Activated naive CD4-positive, alpha-beta T cell treated with anti-CD3 and anti-CD28 coated beads, Interleukin-2, amount 50 U/mL, for 72 hours (primary cell): ENCODE results near the gene MYO5B. TPM values are rescaled to one million over a fixed set of nuclear protein-coding genes. Genes with fewer than 3 reads are reported as not detected.
"Not testable (repeated sequence)": the region's sequence is repeated elsewhere in the genome, so short reads cannot be mapped to it uniquely, and the experiment has no call there.

ENCODE experiments used
- ATAC-seq, 2 donors: fragments of 150-1000 bp; cut with Tn5 transposase; 2 replicates each; pipeline ENCODE4 v1.10.0; 2021; ENCODE audit warnings: mild to moderate bottlenecking in 2 of 2, moderate library complexity in 2 of 2
- DNase-seq, 2 donors: peaks; one replicate each; pipeline ENCODE4 v3.0.0; 2021 to 2022; ENCODE audit warnings: low spot score in 2 of 2
- H3K27ac Mint-ChIP-seq, 2 donors: one replicate each; pipeline ENCODE4 v1.8.0; 2022; ENCODE audit warnings: mild to moderate bottlenecking in 2 of 2, mixed read lengths in 2 of 2
- H3K36me3 Mint-ChIP-seq, 2 donors: one replicate each; pipeline ENCODE4 v1.8.0; 2022; ENCODE audit warnings: mixed read lengths in 2 of 2
- H3K9me3 Mint-ChIP-seq, 2 donors: one replicate each; pipeline ENCODE4 v1.8.0; 2022; ENCODE audit warnings: mixed read lengths in 2 of 2
- total RNA-seq, 2 donors: library from RNA; stranded (reverse); gene quantifications; one replicate each; pipeline ENCODE4 v1.2.3, GENCODE V29; 2022

The MYO5B gene
- under 1 TPM; 0.27 to 0.41 TPM for total RNA-seq

GRCh38 chr18:50194631-50195532, at the start of gene MYO5B:
Gene MYO5B, minus strand, starts transcription at chr18:50195147. Its CDS starts 354 bp downstream, at chr18:50194793.
- DNase-seq (peak in 1 of 2 donors; percentile 75), ATAC-seq (peak; percentile 77 to 83)
- H3K9me3 Mint-ChIP-seq: no peaks in the 10 kb centered on the region
- peaks cover 0 to 9% of the 10 kb centered on the region in 2 donors for H3K36me3 Mint-ChIP-seq
- H3K27ac Mint-ChIP-seq: peak within 1 kb of the TSS in 1 of 2 donors; percentile 44

DNA sequence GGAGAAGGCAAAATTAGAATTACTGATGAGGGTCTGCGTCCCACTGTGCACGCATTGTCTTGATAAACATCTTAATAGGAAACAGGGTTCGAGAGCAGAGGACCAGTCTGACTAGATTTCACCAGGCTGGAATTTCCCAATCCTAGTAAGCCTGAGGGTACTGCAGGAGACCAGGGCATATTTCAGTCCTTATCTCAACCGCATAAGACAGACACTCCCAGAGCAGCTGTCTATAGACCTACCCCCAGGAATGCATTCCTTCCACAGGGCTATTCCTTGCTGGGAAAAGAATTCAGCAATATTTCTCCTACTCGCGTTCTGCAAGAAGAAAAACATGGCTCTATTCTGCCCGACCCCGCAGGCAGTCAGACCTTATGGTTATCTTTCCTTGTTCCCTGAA, 46.8 kb upstream of the MYO5B start:
- peaks cover 15% of the 10 kb centered on the region in 2 donors for H3K9me3 Mint-ChIP-seq
- ATAC-seq: not testable (repeated sequence)
- H3K36me3 Mint-ChIP-seq: peaks cover 12 to 20% of the 10 kb centered on the region in 2 donors

DNA sequence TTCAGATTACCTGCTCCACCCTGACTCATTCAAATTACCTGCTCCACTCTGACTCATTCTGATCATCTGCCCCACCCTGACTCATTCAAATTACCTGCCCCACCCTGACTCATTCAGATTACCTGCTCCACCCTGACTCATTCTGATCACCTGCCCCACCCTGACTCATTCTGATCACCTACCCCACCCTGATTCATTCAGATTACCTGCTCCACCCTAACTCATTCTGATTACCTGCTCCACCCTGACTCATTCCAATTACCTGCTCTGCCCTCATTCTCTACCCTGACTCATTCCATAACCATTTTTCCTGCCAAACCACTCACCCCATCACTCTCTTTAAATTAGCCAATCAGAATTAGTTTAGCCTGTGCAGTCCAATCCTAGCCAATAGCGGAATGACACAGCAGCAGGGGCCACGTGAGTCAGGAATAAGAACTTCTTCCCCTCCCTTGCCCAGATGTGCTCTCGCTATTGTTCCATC, 45.2 kb upstream of the MYO5B start:
- H3K9me3 Mint-ChIP-seq: peaks cover 15% of the 10 kb centered on the region in 2 donors
- H3K27ac Mint-ChIP-seq: peak overlapping the region in 1 of 2 donors; percentile 7
- peak; percentile 87 to 91 for ATAC-seq
- DNase-seq: peak; percentile 5 to 61
- peaks cover 12 to 20% of the 10 kb centered on the region in 2 donors for H3K36me3 Mint-ChIP-seq

More for the DNA sequence above, 46.8 kb upstream of the MYO5B start:
- H3K27ac Mint-ChIP-seq, DNase-seq: not testable (repeated sequence)

DNA sequence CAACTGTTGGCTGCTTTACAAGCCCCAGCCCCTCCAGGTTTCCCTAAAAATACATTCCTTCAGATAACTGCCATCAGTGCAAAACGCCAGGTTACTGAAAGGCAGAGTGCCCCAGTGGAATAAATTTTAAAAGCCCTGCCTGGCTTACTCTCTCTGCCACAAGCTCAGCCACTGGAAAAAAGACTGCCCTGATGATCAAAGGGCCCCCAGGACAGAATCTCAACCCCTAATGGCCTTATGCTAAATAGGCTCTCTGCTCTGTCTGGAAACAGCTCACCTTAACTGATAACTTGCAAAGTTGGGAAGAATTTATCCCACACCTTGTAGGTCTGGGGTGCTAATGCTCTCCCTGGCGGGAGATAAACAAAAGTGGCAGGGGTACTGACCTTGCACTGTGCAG, 37.5 kb upstream of the MYO5B start:
- ATAC-seq (no peak), DNase-seq (no peak)
- Mint-ChIP-seq H3K36me3 (no peaks in the 10 kb centered on the region), H3K9me3 (no peaks in the 10 kb centered on the region), H3K27ac (no peak overlapping the region)

DNA sequence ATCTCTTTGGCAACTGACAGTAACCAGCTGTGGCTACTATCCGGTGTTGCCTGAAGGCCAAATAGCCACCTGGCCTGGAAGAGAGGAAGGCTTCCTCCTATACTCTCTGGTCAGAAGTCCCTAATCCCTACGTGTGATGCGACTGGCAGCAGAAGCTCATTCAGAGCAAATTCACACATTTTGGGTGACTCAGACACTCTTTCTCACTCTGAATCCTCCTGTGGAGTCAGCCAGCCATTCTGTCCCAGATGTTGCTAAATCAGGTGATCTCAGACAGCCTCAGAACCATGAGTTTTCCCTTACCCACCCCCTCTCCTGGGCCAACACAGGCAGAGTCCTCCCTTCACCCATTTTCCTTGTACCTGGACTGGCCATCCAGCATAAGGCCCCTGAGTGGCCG, 36.7 kb upstream of the MYO5B start:
- no peaks in the 10 kb centered on the region for H3K36me3 Mint-ChIP-seq
- ATAC-seq (peak; percentile 93 to 99), DNase-seq (peak in 1 of 2 donors; percentile 37)
- H3K9me3 Mint-ChIP-seq: no peaks in the 10 kb centered on the region
- H3K27ac Mint-ChIP-seq: peak overlapping the region in 1 of 2 donors; percentile 30

DNA sequence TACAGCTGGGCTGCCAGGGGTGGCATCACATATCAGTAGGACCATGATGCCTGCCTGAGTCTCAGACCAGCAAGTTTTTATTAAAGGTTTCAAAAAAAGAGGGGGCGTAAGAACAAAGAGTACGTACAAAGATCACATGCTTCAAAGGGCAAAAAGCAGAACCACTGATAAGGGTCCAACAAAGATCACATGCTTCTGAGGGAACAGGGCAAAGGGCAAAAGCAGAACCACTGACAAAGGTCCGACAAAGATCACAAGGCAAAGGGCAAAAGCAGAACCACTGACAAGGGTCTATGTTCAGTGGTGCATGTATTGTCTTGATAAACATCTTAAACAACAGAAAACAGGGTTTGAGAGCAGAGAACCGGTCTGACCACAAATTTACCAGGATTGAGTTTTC, 25.3 kb upstream of the MYO5B start:
- not testable (repeated sequence) for ATAC-seq, H3K9me3 Mint-ChIP-seq, DNase-seq, H3K27ac Mint-ChIP-seq
- peaks cover 8 to 12% of the 10 kb centered on the region in 2 donors for H3K36me3 Mint-ChIP-seq

GRCh38 chr18:50218432-50219197, 23.7 kb upstream of the MYO5B start:
- Mint-ChIP-seq H3K36me3 (peaks cover 8 to 12% of the 10 kb centered on the region in 2 donors), H3K27ac (no peak overlapping the region), H3K9me3 (peaks cover 7 to 8% of the 10 kb centered on the region in 2 donors)
- DNase-seq (peak in 1 of 2 donors; percentile 33), ATAC-seq (peak; percentile 63 to 76)

DNA sequence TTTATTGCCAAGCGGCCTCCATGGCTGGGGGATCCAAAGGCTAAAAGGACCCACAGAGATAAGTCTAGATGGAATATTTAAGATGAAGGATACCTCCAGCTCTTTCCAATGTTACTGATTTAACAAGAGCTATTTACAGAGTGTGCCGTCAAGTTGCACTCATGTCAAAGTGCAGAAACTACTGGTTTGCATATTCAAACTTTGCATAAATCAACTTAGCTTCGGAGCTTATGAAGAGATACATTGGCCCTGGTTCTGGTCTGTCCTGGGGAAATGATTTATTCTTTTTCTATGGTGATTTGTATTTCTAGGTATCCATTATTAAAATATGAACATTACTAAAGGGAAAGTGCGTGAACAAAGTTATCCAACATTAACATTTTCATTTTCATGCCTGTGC, 14.4 kb upstream of the MYO5B start:
- no peak overlapping the region for H3K27ac Mint-ChIP-seq
- no peaks in the 10 kb centered on the region for H3K36me3 Mint-ChIP-seq
- no peaks in the 10 kb centered on the region for H3K9me3 Mint-ChIP-seq
- DNase-seq: no peak
- ATAC-seq: no peak

GRCh38 chr18:50207722-50208121, 12.8 kb upstream of the MYO5B start:
- Mint-ChIP-seq H3K9me3 (no peaks in the 10 kb centered on the region), H3K36me3 (no peaks in the 10 kb centered on the region), H3K27ac (no peak overlapping the region)
- DNase-seq: no peak
- ATAC-seq: no peak

DNA sequence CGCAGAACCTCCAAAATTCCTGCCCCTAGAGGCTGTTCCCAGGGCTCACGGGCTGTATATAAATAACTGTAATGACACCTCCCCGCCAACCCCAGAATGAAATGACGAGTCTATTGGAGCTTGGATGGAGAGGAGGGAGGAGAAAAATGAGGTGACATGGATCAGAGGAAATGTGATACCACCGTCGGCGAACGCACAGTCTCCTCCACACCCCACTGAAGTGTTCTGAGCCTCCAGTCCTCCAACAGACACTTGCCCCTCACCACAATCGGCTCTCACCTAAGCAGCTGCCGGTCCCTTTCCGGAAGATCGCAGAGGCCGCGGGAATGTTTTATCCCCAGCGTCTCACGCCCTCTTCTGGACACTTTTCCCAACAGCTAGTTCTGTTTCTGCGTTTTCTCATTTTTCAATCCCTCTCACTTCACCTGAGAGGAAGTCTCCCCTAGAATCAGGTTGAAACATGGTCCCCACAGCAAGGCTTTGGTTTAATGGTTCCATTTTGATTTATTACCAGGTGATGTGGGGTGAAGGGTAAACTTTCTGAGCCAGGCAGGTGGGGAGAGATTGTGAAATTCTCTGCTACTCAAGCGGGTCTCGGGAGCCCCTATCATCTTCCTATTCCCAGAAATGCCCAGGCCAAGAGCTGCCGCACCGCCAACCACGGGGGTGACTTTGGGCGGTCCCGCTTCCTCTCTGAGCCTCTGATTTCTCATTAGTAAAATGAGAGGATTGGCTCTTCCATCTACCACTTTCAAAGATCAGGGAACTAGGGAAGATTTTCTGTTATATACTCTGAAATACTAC, 9.1 kb upstream of the MYO5B start:
- H3K9me3 Mint-ChIP-seq: peaks cover 0 to 4% of the 10 kb centered on the region in 2 donors
- no peak overlapping the region for H3K27ac Mint-ChIP-seq
- ATAC-seq (peak; percentile 28 to 46), DNase-seq (peak in 1 of 2 donors; percentile 19)
- H3K36me3 Mint-ChIP-seq: no peaks in the 10 kb centered on the region

DNA sequence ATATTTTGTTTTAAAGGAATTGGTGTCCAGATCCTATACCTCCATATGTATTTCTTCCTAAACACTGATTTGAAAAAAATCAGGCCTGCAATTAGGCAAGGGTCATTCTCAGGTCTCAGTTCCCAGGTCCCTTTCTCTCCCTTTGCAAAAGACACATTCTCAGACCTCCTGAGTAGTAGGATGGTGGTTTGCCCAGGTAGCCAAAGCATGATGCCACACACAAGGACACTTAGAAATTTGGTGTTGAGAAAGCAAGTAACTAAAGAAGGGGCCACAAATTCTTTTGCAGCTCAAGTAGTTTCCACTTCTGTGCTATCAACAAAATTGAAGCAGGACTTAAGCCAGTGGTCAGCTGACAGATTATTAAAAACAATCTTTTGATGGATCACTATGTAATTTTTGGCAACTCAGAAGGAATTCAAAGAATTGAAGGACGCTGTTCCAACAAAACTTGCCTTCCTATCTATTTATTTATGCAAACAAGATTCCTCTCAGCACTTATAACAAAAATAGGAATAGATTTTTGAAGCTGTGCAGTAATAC, 6.6 kb upstream of the MYO5B start:
- Mint-ChIP-seq H3K27ac (no peak overlapping the region), H3K9me3 (peaks cover 0 to 4% of the 10 kb centered on the region in 2 donors), H3K36me3 (peaks cover 0 to 5% of the 10 kb centered on the region in 2 donors)
- DNase-seq (no peak), ATAC-seq (no peak)

DNA sequence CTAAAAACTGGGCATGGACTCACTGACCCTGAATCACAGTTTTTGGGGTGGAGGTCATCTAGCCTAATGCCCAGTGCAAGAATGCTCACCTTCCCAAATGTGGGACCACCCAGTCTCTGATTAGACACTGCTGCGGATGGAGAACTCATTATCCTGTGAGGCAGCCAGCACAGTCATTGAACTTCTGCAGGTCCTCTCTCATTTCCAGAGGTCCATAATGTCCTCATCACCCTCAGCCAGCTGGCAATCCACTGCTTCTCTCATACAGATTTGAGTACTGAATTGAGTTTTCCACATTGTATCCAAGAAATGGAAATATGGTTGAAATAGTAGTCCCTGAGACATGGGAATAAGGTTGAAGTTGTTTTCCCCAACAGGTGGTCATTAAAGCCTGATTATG, 5.0 kb upstream of the MYO5B start:
- Mint-ChIP-seq H3K9me3 (peaks cover 0 to 4% of the 10 kb centered on the region in 2 donors), H3K36me3 (peaks cover 0 to 9% of the 10 kb centered on the region in 2 donors), H3K27ac (no peak overlapping the region)
- ATAC-seq (no peak), DNase-seq (no peak)

DNA sequence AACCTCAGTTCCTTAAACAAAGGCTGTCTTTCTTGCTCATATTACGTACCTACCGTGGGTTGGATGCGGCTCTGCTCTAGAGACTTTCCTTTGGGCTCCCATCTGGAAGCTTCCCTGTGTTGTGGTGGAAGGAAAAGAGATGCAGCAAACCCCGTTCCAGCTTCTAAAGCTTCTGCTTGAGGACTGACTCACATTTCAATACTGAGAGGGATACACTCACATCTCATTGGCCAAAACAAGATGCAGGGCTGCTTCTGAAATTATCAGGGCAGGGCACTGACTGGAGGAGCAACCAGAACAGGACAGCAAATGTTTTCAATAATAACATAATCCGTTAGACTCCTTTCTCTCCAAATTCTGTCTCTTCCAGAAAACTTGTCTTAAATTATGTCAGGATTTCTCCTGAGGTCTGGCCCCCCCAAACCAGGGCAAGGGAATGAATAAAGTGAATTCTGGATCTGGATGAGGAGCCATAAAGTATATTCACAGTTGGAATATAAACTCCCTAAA, 4.5 kb upstream of the MYO5B start:
- DNase-seq (no peak), ATAC-seq (no peak)
- H3K36me3 Mint-ChIP-seq: peaks cover 0 to 9% of the 10 kb centered on the region in 2 donors
- H3K9me3 Mint-ChIP-seq: peaks cover 0 to 4% of the 10 kb centered on the region in 2 donors
- no peak overlapping the region for H3K27ac Mint-ChIP-seq

DNA sequence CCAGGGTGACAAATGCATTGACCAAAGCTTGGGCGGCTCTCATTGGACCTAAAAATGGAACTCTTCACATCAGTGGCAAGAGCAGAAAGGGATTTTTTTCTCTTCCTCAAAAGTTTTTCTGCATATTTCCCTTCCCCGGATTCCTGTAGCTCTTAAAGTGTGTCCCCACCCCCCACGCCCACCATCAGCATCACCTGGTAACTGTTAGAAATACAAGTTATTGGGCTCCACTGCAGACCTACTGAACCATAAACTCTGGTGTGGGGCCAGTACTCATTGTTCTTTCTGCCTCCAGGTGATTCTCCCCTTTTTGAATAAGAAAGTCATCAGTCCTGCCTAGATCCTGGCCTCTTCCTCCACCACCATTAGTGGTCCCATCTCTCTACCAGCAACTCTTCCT, 1.3 kb upstream of the MYO5B start:
- Mint-ChIP-seq H3K36me3 (peaks cover 0 to 9% of the 10 kb centered on the region in 2 donors), H3K27ac (no peak overlapping the region), H3K9me3 (peaks cover 0 to 4% of the 10 kb centered on the region in 2 donors)
- no peak for ATAC-seq
- DNase-seq: no peak

DNA sequence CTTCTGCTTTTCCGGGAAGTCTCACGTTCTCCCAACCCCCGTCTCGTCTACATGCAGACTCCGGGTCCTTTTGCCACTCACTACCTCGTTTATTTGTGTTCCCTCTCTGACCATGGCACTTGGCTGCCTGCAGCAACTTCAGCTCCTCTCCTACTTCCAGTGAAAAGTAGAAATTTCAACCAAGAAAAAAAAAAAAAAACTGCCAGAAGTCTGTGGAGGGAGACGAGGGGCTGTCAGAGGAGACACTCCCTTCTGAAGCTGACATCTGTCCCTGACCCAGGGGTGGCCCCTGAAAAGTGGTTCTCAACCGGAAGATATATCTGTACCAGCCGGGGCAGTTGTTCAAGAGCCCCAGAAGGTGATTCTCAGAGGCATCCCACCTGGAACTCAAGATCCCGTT, 742 bp upstream of the MYO5B start:
- no peak overlapping the region for H3K27ac Mint-ChIP-seq
- peaks cover 0 to 9% of the 10 kb centered on the region in 2 donors for H3K36me3 Mint-ChIP-seq
- peaks cover 0 to 4% of the 10 kb centered on the region in 2 donors for H3K9me3 Mint-ChIP-seq
- DNase-seq: no peak
- no peak for ATAC-seq
